Fibroblast of skin of back (primary cell): ENCODE data around the gene MSI2.

ENCODE experiments used
- DNase-seq: peaks from one replicate; pipeline ENCODE4 v3.0.0-alpha.2; 2013

Gene MSI2

DNA sequence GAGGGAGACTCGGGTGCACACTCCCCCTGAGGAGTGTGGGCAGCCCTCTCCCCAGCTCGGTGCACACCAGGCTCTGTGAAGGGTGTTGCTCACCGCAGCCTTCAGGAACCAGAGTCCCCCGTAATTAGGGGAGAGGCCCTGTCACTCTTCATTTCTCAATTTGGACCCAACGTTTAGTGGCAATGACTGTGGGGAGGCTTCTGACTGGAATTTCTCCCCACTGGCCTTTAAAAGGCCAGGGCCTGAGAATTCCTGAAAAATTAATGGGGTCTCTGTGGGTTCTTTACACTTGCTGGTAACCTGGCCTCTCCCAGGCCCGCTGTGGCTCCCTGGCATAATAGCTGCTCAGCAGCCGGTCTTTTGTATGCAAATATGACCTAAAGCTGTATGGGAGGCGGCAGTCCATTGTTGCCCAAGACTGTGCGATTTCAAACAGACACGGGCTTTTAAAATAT, 209.7 kb downstream of the MSI2 start:
- no peak for DNase-seq

DNA sequence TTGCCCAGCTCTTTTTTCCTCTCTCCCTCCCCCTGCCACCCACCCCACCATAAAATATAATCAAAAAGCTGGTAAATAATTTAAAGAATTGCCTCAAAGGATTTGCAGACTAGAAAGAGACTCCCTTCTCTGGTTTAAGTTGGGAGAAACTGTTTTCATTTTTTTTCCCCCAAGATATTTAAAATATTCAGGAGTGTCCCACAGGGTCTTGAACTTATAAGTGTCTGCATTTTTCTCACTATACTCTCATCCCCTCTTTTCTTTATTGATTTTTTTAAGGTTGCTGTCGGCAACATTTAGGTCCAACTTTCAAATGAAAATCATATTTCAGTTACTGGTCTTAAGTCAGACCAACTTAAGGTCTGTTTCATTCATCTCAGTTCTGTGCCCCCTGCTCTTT, 210.2 kb downstream of the MSI2 start:
- DNase-seq: peak; percentile 31

DNA sequence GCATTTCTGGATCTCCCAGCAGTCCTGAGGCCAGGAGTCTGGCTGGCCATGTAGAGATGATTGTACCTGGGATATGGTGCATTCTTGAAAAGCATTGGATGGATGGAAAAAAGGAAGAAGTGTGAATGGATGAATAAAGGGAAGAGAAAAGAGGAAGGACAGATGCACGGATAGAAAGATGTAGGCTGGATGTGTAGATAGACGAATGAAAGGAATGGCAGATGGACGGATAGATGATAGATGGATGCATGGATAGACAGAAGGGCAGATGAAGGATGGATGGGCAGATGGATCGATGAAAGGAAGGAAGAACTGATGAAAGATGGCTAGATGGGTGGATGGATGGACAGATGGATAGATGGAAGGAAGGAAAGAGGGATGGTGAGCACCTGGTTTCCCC, 210.9 kb downstream of the MSI2 start:
- DNase-seq: no peak

DNA sequence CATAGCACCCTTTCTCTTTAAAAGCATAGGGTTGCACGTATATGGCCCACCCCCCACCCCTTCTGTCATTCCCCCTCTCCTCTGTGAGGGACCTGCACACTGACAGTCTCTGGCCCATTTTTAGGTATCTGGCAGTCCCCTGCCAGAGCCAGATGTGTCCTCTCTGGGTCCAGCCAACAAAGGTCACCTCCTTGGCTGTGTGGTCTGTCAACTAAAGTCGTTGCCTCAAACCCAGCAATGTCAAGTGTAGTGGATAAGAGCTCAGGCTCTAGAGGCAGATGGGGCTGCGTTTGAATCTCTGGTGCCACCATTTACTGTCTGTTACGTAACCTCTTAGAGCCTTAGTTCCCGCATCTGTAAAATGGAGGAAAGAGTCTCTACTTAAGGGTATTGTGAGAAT, 211.5 kb downstream of the MSI2 start:
- DNase-seq: no peak

GRCh38 chr17:57468932-57469775, 212.8 kb downstream of the MSI2 start:
- no peak for DNase-seq

DNA sequence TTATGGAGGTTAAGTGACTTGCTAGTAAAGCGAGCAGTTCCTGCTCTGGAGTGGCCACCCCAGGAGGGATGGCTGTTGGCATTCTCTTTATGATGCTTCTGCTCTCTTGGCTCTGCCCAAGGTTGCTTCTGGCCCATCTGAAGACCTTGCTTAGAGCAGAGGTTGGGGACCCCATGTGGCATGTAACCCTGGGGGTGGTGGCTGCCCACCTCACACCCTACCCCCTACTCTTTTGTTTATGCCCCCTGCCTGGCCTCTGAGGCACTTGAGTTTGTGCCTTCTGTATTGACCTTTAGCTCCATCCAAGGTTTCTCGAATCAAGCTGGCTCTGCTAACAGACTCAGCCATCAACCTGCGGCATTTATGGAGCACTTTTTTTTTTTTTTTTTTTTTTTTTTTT, 214.6 kb downstream of the MSI2 start:
- DNase-seq: no peak

DNA sequence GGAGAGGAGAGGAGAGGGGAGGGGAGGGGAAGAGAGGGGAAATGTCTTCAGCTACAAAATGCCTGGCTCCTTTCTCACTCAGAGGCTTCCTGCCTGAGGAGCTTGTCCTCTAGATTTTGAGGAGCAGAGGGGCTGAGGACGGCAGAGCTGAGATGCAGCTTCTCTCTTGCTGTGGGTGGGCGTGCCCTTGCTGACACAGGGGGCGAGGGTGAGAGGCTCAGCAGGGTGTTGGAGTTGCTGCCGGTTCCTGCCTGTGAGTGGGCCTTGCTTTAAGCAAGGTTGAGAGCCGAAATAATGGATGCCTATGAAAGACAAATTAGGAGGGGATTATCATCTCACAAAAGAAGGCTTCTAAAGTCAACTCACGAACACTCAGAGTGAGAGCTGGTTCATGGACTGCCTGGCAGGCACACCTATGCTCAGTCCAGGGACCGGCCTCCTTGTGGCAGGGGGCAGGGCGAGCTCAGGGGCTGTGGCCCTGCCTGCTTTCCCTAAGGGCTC, 215.6 kb downstream of the MSI2 start:
- DNase-seq: no peak

GRCh38 chr17:57475796-57476195, 219.5 kb downstream of the MSI2 start:
- DNase-seq: no peak

DNA sequence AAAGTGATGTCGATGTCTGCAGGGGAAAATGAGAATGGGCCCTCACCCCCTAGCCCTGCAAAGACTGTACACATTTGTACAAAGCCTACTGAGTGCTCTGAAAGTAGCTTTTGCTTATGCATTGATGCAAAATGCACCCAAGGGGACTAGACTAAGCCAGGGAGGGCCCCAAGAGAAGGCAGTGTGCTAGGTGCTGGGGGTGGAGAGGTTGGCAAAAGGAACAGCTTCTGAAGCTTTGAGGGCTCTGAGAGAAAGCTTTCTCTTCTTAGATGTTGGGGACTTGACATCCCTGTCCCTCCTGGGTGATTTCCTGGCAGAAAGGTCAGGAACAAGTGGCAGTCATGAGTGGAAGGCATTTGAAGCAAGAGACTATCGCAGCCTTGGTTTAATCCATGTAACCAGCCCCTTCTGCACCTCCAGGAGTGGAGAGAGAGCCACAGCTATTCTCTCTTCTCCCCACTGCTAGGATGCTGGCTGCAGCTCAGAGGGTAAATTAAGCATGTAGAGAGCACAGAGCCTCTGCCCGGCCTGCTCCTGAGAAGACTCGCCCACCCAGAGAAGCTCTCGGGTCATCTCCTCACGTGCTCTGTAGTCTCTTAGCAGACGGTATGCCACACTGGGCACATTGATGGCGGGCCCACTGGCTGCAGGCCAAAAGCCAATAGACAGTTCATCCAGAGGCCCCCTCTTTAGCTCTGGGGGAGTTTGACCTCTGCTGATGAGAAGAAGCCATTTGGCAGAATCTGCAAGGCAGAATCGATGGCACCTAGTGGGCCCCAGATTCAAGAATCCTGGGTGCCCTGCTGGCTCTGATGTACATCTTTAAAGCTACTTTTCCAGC, 221.4 kb downstream of the MSI2 start:
- DNase-seq: no peak

DNA sequence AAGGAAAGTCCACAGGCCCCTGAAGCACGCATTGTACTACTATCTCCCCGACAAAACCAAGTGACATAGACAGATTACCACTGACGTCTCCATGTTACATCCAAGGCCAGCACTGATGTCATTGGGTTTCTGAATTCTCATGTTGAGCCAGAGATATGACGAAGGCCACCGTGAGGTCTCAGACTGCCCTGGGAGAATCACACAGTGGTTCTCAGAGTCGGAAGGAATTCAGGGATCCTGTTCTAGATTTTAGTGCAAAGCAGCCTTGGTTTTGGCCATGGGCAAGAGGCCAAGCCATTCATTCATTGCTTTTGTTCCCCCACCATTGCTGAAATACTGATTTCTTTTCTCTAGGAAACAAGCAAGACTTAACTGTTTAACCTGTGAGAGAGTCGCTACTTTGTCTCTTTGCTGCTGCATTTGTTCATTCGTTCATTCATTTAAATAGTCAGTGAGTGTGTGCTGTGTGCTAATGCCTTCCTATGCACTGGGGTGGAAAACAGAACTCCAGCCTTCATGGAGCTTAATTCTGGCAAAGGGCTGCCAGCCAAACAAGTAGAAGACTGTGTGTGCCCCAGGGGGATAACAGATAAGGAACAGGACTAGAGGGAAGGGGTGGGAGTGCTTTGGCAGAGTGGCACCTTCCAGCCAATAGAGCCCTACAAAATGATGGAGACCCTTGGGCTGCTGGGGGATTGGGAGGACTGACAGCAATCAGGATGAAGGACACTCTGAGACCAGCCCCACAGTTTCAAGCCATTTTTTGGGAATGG, 222.3 kb downstream of the MSI2 start:
- no peak for DNase-seq

GRCh38 chr17:57480438-57481196, 224.3 kb downstream of the MSI2 start:
- peak; percentile 48 for DNase-seq

DNA sequence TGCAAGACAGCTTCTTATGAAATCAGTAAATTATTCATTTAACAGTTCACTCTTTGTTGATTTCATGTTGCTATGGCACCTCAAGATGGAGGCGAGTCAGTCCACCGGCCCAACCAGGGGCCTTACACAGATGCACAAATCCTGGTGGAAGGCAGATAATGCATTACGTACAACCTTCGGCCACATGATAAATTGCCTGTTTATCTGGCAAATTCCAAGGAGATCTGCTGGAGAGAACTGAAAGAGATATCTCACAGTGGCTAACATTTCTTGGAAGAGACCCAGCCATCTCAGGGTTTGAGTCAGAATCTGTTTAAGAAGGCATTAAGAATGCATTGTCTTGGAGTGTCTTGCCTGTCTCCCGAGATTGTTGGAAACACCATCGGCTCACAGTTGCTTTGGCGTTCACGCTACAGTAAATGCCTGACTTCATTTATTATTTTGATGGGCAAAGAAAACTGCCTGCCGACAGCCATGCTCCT, 225.6 kb downstream of the MSI2 start:
- peak; percentile 89 for DNase-seq

DNA sequence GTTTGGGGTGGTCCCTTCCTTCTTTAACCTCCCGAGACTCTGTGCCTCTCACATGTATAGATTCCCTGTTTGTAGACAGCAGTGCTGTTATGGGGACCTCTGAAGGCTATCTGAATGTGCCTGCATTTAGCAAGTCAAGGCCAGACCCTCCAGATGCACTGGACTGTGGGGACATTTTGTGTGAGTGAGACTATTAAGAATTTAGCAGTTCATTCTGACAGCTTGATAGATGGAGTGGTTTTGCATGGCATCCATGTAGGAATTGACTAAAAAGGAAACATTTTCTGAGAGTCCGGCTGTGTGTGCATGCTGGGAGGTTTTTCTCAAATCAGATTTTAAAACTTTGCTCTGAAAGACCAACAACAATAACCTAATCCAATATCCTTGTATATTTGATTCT, 226.3 kb downstream of the MSI2 start:
- DNase-seq: no peak

GRCh38 chr17:57484081-57484666, 227.9 kb downstream of the MSI2 start:
- DNase-seq: peak; percentile 33

- no peak for DNase-seq
These were observed 228.7 kb downstream of the MSI2 start for GRCh38 chr17:57484826-57485565.

DNA sequence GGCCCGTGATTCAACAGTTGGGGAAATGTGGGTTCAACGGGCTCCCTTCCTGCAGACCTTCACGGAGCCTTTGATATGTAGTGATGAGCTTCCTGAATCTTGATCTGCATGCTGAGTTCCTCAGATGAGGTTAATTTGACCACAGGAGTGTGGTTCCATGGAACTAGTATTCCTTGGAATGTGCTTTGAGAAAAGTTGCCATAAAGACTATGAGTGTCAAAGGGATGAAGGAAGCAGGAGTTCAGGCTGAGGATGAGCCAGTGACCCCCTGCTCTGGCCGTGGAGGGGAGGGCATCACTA, 229.2 kb downstream of the MSI2 start:
- DNase-seq: no peak

DNA sequence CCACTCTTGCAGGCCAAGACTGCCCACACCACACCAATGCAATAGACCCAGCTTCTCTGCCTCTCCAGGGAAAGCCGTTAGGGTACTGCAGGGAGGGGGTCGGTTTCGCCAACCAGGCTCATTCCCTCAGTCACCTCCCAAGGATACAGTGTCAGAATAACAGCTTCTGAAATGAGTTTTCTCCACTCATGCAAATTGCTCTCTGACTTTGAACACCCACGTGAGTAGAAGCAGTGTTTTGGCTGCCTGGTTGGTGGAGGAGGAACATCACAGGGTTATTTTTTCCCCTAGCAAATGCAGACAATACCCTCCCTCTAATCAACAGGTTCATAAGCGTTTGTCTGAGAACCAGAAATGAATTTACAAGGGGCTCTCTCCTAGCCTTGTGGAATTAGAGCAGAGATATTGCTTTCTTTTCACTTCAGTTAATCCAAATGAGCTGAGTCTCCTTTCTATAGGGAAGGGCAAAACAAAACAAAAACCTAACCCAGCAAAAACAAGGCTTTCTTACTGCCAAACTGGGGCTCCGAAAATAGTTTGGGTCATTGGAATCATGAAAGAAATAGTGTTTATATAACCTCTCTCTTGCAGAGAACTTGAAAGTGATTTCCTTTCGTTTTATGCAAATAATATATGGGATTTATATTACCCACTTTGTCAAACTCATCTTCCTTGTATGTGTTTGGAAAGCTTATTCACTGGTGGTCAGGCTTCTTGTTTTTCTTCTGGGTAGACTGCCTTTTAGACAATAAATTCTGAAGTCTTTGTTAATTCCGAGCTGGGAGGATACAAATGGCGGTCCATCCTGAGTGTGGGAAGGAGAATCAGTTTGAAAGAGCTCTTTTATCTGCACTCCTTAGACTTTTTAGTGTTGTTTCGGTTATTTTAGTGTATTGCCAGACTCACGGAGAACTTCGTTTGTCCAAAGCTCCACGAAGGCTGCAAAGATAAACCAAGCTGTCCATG, 229.9 kb downstream of the MSI2 start:
- DNase-seq: no peak

DNA sequence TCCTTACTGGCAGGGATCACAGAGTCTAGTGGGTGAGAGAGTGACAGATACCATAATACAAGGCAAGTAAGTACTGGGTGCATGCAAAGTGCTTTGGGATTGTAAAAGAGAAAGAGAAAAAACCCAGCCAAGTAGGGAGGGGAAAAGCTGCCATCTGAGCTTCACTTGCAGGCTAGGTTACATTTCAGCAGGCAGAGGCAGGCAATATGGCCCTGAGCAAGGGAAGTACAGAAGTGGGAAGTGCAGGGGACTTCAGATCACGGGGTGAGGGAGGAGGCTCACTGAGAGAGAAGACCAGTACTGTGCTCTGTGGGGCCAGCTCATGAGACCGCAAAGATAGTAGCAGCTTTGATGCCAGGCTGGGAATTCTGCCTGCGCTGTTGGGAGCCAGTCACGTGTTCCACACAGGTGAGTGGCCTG, 230.6 kb downstream of the MSI2 start:
- no peak for DNase-seq

DNA sequence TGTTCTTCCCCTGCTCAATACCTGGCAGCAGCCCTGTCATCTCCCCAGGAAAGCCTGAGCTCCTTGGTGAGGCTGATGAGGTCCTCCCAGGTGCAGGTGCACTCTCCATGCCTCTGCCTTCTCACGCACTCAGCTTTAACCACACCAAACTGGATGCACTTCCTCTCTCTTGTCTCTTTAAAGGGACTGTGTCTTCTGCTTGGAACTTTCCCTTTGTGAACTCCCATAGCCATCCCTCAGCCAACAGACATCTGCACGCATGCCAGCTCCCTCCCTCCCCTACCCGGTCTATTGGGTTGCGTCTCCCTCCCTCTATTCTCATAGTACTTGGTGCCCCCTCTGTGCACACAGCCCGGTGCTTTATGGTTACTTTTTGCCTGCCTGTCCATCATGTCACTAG, 231.2 kb downstream of the MSI2 start:
- no peak for DNase-seq

DNA sequence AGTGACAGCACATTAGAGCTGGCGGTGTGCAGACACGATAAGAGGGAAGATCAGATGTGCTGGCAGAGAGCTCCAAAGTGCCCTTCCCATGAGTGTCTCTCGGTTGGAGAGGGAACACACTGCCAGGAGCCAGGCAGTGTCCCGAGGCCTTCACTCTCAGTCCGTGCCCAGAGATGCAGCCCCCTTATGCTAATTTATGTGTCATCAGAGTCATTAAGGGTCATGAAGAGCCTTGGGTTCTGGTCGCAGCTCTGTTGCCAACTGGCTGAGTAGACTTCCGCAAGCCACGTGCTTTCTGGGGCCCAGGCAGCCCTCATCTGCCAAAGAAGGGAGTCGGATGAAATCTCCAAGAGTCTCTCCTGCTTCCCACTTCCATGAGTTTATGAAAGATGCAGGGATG, 232.5 kb downstream of the MSI2 start:
- DNase-seq: no peak
